GM12801 (cell line): ENCODE data around the gene TAAR6.

Experiments used
- CTCF ChIP-seq: IDR thresholded peaks from one replicate; pipeline ENCODE4 v1.5.1; 2011; ENCODE audit warnings: control low read depth; ENCODE audit not compliant: insufficient read length; ENCODE audit errors: extremely low read depth

Gene TAAR6

GRCh38 chr6:132567566-132567965 is 2.6 kb upstream of the TAAR6 start:
- no peak for TF ChIP-seq CTCF

- no peak for TF ChIP-seq CTCF
Observed at GRCh38 chr6:132568611-132569010, 1.5 kb upstream of the TAAR6 start.

GRCh38 chr6:132569170-132569569 is 952 bp upstream of the TAAR6 start:
- no peak for TF ChIP-seq CTCF

GRCh38 chr6:132571774-132572173 is 1.7 kb downstream of the TAAR6 start:
- TF ChIP-seq CTCF, result no peak

GRCh38 chr6:132584698-132585097 is 14.6 kb downstream of the TAAR6 start:
- TF ChIP-seq CTCF, result no peak

GRCh38 chr6:132587424-132587823 is 17.3 kb downstream of the TAAR6 start:
- no peak for TF ChIP-seq CTCF

- TF ChIP-seq CTCF, result no peak
Observed at GRCh38 chr6:132589454-132589853, 19.3 kb downstream of the TAAR6 start, which contains the start of gene TAAR5. Gene TAAR5 (minus strand): TSS chr6:132589741. CDS start chr6:132589686, 55 bp downstream.

- no peak for TF ChIP-seq CTCF
Observed at GRCh38 chr6:132590362-132590761, 20.2 kb downstream of the TAAR6 start.
